ENCODE data around the gene MYH16. TPM values are rescaled to one million over a fixed set of nuclear protein-coding genes. Genes with fewer than 3 reads are reported as not detected.

Gene MYH16
- total and polyA plus RNA-seq, 3 donors from 2014 or later, result 1.5 to 2.1 (median 2.0) TPM

DNA sequence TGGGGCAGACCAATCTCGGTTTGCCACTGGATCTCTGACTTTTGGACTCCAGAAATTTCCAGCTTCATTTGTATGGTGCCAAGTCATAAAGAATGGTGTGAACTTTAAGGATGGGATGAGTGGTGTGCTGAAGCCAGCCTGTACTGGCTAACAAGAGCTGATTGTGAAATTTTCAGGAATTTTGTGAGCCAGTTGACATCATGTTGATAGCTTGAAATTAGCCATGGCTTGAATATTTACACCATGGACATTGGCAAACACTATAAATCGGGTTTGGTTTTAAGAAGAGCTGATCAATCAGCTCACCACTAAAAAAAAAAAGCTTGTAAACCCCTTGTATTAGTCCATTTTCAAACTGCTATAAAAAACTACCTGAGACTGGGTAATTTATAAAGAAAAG is 14.1 kb upstream of the MYH16 start:
- TF ChIP-seq POLR2A (IDR thresholded peaks at IDR 0.05), result no peak
- TF ChIP-seq, protein P1, sequence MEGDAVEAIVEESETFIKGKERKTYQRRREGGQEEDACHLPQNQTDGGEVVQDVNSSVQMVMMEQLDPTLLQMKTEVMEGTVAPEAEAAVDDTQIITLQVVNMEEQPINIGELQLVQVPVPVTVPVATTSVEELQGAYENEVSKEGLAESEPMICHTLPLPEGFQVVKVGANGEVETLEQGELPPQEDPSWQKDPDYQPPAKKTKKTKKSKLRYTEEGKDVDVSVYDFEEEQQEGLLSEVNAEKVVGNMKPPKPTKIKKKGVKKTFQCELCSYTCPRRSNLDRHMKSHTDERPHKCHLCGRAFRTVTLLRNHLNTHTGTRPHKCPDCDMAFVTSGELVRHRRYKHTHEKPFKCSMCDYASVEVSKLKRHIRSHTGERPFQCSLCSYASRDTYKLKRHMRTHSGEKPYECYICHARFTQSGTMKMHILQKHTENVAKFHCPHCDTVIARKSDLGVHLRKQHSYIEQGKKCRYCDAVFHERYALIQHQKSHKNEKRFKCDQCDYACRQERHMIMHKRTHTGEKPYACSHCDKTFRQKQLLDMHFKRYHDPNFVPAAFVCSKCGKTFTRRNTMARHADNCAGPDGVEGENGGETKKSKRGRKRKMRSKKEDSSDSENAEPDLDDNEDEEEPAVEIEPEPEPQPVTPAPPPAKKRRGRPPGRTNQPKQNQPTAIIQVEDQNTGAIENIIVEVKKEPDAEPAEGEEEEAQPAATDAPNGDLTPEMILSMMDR (IDR thresholded peaks at IDR 0.05), result no peak
- intact Hi-C loops (cut with DNase I; ENCODE audit: low total_unique reads), result no loop called here
- Histone ChIP-seq H3K27me3 (no peaks in the 10 kb centered on the region), H3K4me3 (no peak overlapping the region), H3K4me1 (no peaks in the 10 kb centered on the region), H3K9me3 (no peaks in the 10 kb centered on the region), H3K36me3 (ENCODE audit: low read depth, missing control alignments) (no peaks in the 10 kb centered on the region), H3K27ac (no peak overlapping the region)
- DNase-seq, result no peak
- WGBS, 2 donors, result 91 to 92% methylated on average over 2 of the region's 2 CpGs

DNA sequence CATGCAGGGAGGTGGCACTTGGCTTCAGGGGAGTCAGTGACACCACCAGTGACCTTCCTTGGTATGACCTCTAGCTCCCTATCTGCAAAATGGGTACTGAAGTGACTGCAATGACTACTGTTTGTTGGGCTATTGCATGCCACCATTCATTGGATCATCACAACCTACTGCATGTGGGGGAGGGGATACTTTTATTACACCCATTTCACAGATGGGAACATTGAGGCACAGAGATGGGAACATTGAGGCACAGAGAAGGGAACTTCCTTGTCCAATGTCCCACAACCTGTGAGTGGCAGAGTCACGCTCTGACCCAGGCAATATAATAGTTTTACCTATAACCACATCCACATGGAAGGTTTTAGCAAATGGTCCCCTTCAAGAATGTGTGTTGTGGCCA is 12.2 kb upstream of the MYH16 start:
- DNase-seq, result no peak
- Histone ChIP-seq H3K27ac (no peak overlapping the region), H3K4me1 (no peaks in the 10 kb centered on the region), H3K9me3 (no peaks in the 10 kb centered on the region), H3K36me3 (ENCODE audit: low read depth, missing control alignments) (no peaks in the 10 kb centered on the region), H3K27me3 (no peaks in the 10 kb centered on the region), H3K4me3 (no peak overlapping the region)
- WGBS, 2 donors, result 95 to 100% methylated on average over 1 of the region's 1 CpG
- intact Hi-C loops (cut with DNase I; ENCODE audit: low total_unique reads), result no loop called here
- no peak for TF ChIP-seq POLR2A (IDR thresholded peaks at IDR 0.05)
- TF ChIP-seq, protein P1 (IDR thresholded peaks at IDR 0.05), result no peak

DNA sequence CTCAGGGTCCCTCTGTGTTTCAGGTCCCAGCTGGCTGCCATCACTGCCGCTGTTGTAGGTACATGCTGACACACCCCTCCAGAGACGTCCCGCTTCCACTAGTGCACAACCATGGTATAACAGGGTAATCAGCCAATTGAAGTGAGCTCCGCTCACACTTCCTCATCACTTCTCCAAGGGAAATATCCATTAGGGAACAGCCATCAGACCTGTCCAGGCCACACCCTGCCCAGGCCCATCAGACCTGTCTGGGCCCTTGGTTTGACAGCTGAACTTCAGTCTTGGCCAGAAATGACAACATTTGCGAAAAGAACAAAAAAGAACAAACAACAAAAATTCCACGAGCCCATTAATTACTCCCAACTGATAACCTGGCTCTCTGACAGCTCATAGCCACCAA is 11.0 kb upstream of the MYH16 start:
- Histone ChIP-seq H3K4me1 (no peaks in the 10 kb centered on the region), H3K4me3 (no peak overlapping the region), H3K36me3 (ENCODE audit: low read depth, missing control alignments) (no peaks in the 10 kb centered on the region), H3K27ac (no peak overlapping the region), H3K9me3 (no peaks in the 10 kb centered on the region), H3K27me3 (no peaks in the 10 kb centered on the region)
- 79 to 91% methylated on average over 6 of the region's 6 CpGs for WGBS, 2 donors
- no peak for DNase-seq
- TF ChIP-seq, protein P1 (IDR thresholded peaks at IDR 0.05), result no peak
- no peak for TF ChIP-seq POLR2A (IDR thresholded peaks at IDR 0.05)
- intact Hi-C loops (cut with DNase I; ENCODE audit: low total_unique reads), result no loop called here

DNA sequence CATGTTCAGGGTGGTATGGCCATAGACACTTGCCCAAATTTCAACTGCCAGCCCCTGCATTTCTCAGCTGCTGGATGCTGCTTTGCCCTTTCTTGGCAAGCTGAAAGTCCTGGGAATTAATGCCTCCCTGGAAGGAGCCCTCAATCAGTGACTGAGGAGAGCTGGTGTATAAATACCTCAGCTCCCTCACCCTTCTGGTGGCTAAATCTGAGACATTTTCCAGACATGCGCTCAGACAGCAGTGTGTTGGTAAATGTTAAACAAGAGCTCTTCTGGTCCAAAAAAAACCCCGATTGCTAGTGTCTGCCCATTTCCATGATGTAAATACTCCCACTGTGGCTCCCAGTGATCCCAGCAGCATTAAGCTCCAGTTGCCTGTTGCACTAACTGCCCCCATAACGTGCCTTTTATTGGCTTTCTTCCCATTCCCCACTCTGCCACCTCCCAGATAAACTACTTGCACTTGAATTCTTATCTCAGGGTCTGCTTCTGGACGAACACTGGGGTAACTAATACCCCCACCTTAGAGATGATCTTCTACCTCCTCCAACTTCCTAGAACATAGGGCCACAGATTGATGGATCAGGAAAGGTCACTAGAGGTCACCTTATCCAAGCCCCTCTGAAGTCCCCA is 6.7 kb upstream of the MYH16 start:
- Histone ChIP-seq H3K9me3 (no peaks in the 10 kb centered on the region), H3K27me3 (no peaks in the 10 kb centered on the region), H3K27ac (no peak overlapping the region), H3K4me1 (peaks cover 12% of the 10 kb centered on the region), H3K4me3 (no peak overlapping the region), H3K36me3 (ENCODE audit: low read depth, missing control alignments) (no peaks in the 10 kb centered on the region)
- 84 to 85% methylated on average over 4 of the region's 4 CpGs for WGBS, 2 donors
- intact Hi-C loops (cut with DNase I; ENCODE audit: low total_unique reads), result no loop called here
- TF ChIP-seq POLR2A (IDR thresholded peaks at IDR 0.05), result no peak
- TF ChIP-seq, protein P1 (IDR thresholded peaks at IDR 0.05), result no peak
- no peak for DNase-seq

DNA sequence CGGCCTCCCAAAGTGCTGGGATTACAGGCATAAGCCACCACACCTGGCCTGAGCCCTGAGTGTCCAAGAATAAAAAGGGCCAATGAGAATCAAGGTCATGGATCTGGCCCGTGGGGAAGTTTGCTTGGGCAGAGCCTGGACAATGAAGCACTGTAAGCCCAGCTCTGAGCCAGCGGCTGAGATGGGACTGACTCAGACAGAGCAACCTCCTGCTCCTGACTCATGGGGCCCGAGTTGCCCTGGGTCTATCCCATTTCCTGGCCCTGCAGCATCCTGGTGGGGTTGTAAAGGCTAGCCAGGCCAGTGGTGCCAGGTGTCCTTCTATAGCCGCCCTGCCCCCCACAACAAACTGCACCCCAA is 5.2 kb upstream of the MYH16 start:
- no peaks in the 10 kb centered on the region for H3K9me3 ChIP-seq
- H3K36me3 ChIP-seq (ENCODE audit: low read depth, missing control alignments), result no peaks in the 10 kb centered on the region
- peaks cover 12% of the 10 kb centered on the region for H3K4me1 ChIP-seq
- no peak overlapping the region for H3K27ac ChIP-seq
- no peak overlapping the region for H3K4me3 ChIP-seq
- WGBS, 2 donors, result 64 to 81% methylated on average over 3 to 5 of the region's 5 CpGs
- DNase-seq, result peak; percentile 64
- TF ChIP-seq, protein P1 (IDR thresholded peaks at IDR 0.05), result no peak
- no peak for TF ChIP-seq POLR2A (IDR thresholded peaks at IDR 0.05)
- no peaks in the 10 kb centered on the region for H3K27me3 ChIP-seq
- intact Hi-C loops (cut with DNase I; ENCODE audit: low total_unique reads), result no loop called here

Data from testis (tissue), 3 donors.